Gastroesophageal sphincter (tissue), 3 donors: Measurements from ENCODE around the gene NPSR1.

ENCODE experiments used
- POLR2AphosphoS5 ChIP-seq: sonication (generic); formaldehyde crosslinking; IDR thresholded peaks from one replicate; pipeline ENCODE4 v1.6.1; 2017; ENCODE audit warnings: antibody characterized with exemption
- TF ChIP-seq, protein P1 (sequence below), 4 experiments: fragments of 200-600 bp in 2 of 4; fragments of 450-650 bp in 2 of 4; sonication (generic) in 1 of 4; IDR thresholded peaks; one replicate each; pipeline ENCODE4 v1.5.1; 2017 to 2019; ENCODE audit warnings: antibody characterized with exemption in 4 of 4, mild to moderate bottlenecking in 2 of 4, moderate library complexity in 2 of 4

DNA sequence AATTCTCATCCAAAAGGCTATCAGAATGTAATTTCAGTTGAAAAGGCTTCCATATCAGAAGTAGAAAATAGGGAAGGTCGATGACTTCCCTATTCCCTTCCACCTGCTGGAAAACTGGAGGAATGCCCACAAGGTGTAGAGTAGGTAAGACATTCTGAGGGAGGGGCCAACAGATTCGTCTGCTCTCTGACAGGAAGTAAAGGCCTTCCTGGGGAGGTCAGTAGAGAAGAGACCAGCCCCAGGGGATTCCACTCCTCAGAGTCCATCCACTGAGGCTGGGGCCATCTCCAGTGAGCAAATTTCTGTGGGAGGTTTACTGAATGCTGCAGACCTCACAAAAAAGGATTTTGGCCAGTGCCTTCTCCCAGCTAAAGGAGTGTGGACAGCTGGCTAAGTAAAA, 19.5 kb downstream of the NPSR1 start:
- TF ChIP-seq, protein P1, sequence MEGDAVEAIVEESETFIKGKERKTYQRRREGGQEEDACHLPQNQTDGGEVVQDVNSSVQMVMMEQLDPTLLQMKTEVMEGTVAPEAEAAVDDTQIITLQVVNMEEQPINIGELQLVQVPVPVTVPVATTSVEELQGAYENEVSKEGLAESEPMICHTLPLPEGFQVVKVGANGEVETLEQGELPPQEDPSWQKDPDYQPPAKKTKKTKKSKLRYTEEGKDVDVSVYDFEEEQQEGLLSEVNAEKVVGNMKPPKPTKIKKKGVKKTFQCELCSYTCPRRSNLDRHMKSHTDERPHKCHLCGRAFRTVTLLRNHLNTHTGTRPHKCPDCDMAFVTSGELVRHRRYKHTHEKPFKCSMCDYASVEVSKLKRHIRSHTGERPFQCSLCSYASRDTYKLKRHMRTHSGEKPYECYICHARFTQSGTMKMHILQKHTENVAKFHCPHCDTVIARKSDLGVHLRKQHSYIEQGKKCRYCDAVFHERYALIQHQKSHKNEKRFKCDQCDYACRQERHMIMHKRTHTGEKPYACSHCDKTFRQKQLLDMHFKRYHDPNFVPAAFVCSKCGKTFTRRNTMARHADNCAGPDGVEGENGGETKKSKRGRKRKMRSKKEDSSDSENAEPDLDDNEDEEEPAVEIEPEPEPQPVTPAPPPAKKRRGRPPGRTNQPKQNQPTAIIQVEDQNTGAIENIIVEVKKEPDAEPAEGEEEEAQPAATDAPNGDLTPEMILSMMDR (IDR thresholded peaks at IDR 0.05), result no peak
- TF ChIP-seq POLR2AphosphoS5, result no peak
